ENCODE measurements around the gene DENND5B.

- TF ChIP-seq POLR2A (IDR thresholded peaks at IDR 0.05), result no peak
- peak in 5 of 6 experiments; percentile 4 to 52 (median 44) for TF ChIP-seq CTCF (IDR thresholded peaks at IDR 0.05)
Observed at GRCh38 chr12:31362759-31363415, 228.0 kb downstream of the DENND5B start.

Data from Peyer's patch (tissue), 4 donors.